Measurements from ENCODE around the gene ZBED4. TPM values are rescaled to one million over a fixed set of nuclear protein-coding genes. Genes with fewer than 3 reads are reported as not detected.

Gene ZBED4
- total RNA-seq, 1 donor from 2014 or later = 9.0 TPM

- no peak for ATAC-seq
These were observed 562 bp downstream of the ZBED4 start for GRCh38 chr22:49853981-49854831.

GRCh38 chr22:49855251-49855911, 1.7 kb downstream of the ZBED4 start:
- ATAC-seq = no peak

- no peak for ATAC-seq
These were observed 2.7 kb downstream of the ZBED4 start for GRCh38 chr22:49856343-49856742.

GRCh38 chr22:49856766-49857618, 3.3 kb downstream of the ZBED4 start:
- no peak for ATAC-seq

- ATAC-seq = no peak
These were observed 5.2 kb downstream of the ZBED4 start for GRCh38 chr22:49858827-49859226.

GRCh38 chr22:49861642-49862495, 8.2 kb downstream of the ZBED4 start:
- no peak for ATAC-seq

GRCh38 chr22:49862496-49862776, 8.8 kb downstream of the ZBED4 start:
- no peak for ATAC-seq

- no peak for ATAC-seq
These were observed 10.3 kb downstream of the ZBED4 start for GRCh38 chr22:49863931-49864330.

- ATAC-seq = no peak
These were observed 11.5 kb downstream of the ZBED4 start for GRCh38 chr22:49865156-49865555.

GRCh38 chr22:49866134-49866533, 12.5 kb downstream of the ZBED4 start:
- ATAC-seq = no peak

GRCh38 chr22:49866646-49867045, 13.0 kb downstream of the ZBED4 start:
- no peak for ATAC-seq

- ATAC-seq = no peak
These were observed 13.9 kb downstream of the ZBED4 start for GRCh38 chr22:49867303-49868265.

GRCh38 chr22:49869086-49869830, 15.6 kb downstream of the ZBED4 start:
- ATAC-seq = no peak

- ATAC-seq = no peak
These were observed 16.4 kb downstream of the ZBED4 start for GRCh38 chr22:49869845-49870712.

GRCh38 chr22:49871482-49871881, 17.8 kb downstream of the ZBED4 start:
- no peak for ATAC-seq

GRCh38 chr22:49872347-49872746, 18.7 kb downstream of the ZBED4 start:
- ATAC-seq = no peak

GRCh38 chr22:49873228-49873940, 19.7 kb downstream of the ZBED4 start:
- no peak for ATAC-seq

GRCh38 chr22:49877642-49878041, 24.0 kb downstream of the ZBED4 start:
- ATAC-seq = no peak

GRCh38 chr22:49878206-49878605, 24.6 kb downstream of the ZBED4 start:
- ATAC-seq = no peak
